OCI-LY1 (cell line): ENCODE data around the gene AMY1A.
"Not testable (repeated sequence)": the region's sequence is repeated elsewhere in the genome, so short reads cannot be mapped to it uniquely, and the experiment has no call there.

Experiments used
- EZH2 ChIP-seq: fragments of 200-600 bp; sonication (generic), shearing (Covaris generic); IDR thresholded peaks from 2 replicates; pipeline ENCODE4 v1.8.0; 2017; ENCODE audit warnings: borderline replicate concordance, mixed run types, mild to moderate bottlenecking, antibody characterized with exemption, low read length, moderate library complexity, mixed read lengths
- TF ChIP-seq, protein P1 (sequence below): fragments of 200-600 bp; sonication (generic), shearing (Covaris generic); IDR thresholded peaks from 2 replicates; pipeline ENCODE4 v1.5.1; 2017; ENCODE audit warnings: mild to moderate bottlenecking, antibody characterized with exemption, low read length, moderate library complexity, mixed read lengths

DNA sequence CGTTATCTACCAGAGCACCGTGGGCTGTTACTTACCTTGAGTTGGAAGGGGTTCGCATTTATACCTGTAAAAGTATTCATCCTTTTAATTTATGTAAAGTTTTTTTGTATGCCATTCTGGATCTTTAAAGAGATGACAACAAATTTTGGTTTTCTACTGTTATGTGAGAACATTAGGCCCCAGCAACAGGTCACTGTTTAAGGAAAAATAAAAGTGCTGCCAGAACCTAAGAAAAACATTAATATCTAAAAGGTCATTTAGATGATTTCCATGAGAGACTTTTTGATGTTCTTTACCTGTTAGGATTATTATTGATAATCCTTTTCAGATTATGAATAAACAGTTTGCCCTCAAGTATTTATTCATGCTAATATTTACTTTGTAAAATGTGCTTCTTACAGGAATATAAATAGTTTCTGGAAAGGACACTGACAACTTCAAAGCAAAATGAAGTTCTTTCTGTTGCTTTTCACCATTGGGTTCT, 38.5 kb upstream of the AMY1A start, which contains the start of gene AMY2A:
- not testable (repeated sequence) for TF ChIP-seq EZH2
- TF ChIP-seq, protein P1, sequence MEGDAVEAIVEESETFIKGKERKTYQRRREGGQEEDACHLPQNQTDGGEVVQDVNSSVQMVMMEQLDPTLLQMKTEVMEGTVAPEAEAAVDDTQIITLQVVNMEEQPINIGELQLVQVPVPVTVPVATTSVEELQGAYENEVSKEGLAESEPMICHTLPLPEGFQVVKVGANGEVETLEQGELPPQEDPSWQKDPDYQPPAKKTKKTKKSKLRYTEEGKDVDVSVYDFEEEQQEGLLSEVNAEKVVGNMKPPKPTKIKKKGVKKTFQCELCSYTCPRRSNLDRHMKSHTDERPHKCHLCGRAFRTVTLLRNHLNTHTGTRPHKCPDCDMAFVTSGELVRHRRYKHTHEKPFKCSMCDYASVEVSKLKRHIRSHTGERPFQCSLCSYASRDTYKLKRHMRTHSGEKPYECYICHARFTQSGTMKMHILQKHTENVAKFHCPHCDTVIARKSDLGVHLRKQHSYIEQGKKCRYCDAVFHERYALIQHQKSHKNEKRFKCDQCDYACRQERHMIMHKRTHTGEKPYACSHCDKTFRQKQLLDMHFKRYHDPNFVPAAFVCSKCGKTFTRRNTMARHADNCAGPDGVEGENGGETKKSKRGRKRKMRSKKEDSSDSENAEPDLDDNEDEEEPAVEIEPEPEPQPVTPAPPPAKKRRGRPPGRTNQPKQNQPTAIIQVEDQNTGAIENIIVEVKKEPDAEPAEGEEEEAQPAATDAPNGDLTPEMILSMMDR, result not testable (repeated sequence)
